PC-9 (cell line): Measurements from ENCODE around the gene BCAS3. TPM values are rescaled to one million over a fixed set of nuclear protein-coding genes. Genes with fewer than 3 reads are reported as not detected.

Source experiments
- BruUV-seq: library from RNA; stranded (reverse); fragments of 400-500 nt; replicated peaks from 2 replicates; lab custom pipeline; 2021; lab: Mats Ljungman, UMichigan
- CTCF ChIA-PET: fragments of 300-600 bp; sonication (Branson Sonifier 250); formaldehyde crosslinking; loops from one replicate; lab custom pipeline; 2022; ENCODE audit warnings: antibody characterized with exemption; lab: Charles Lee
- POLR2A ChIA-PET: fragments of 300-600 bp; sonication (Branson Sonifier 250); formaldehyde crosslinking; loops from one replicate; lab custom pipeline; 2022; ENCODE audit warnings: antibody characterized with exemption; ENCODE audit not compliant: unreplicated experiment; lab: Charles Lee
- DNase-seq, 2 experiments: peaks; one replicate each; pipeline versions ENCODE4 v3.0.0 to v3.0.0-alpha.2; 2015 to 2022; ENCODE audit warnings: mixed read lengths in 1 of 2
- H2AFZ ChIP-seq: fragments of 200-600 bp; sonication (generic); 2 replicates; pipeline ENCODE4 v1.8.1; 2017; ENCODE audit warnings: antibody characterized with exemption
- H3F3A ChIP-seq: fragments of 200-600 bp; sonication (generic); 2 replicates; pipeline ENCODE4 v1.8.1; 2017; ENCODE audit warnings: antibody characterized with exemption, mild to moderate bottlenecking, low read depth; ENCODE audit not compliant: insufficient read depth
- H3K27ac ChIP-seq: fragments of 200-600 bp; sonication (generic); 2 replicates; pipeline ENCODE4 v1.6.1; 2016; ENCODE audit warnings: mixed run types
- H3K27me3 ChIP-seq: fragments of 200-600 bp; sonication (generic); 2 replicates; pipeline ENCODE4 v1.6.1; 2016; ENCODE audit warnings: low read depth, mixed run types; ENCODE audit not compliant: insufficient read depth
- H3K36me3 ChIP-seq: fragments of 200-600 bp; sonication (generic); 2 replicates; pipeline ENCODE4 v1.6.1; 2016; ENCODE audit warnings: low read depth, mixed run types
- H3K4me1 ChIP-seq: fragments of 200-600 bp; sonication (generic); replicated peaks from 2 replicates; pipeline ENCODE4 v1.6.1; 2016; ENCODE audit warnings: mixed run types; ENCODE audit not compliant: insufficient read depth
- H3K4me2 ChIP-seq: fragments of 200-600 bp; sonication (generic); 2 replicates; pipeline ENCODE4 v1.6.1; 2017; ENCODE audit warnings: mixed run types
- H3K4me3 ChIP-seq: fragments of 200-600 bp; sonication (generic); 2 replicates; pipeline ENCODE4 v1.6.1; 2016; ENCODE audit warnings: mixed run types
- H3K79me2 ChIP-seq: fragments of 200-600 bp; sonication (generic); 2 replicates; pipeline ENCODE4 v1.6.1; 2017; ENCODE audit warnings: low read depth, mixed run types
- H3K9me2 ChIP-seq: fragments of 200-600 bp; sonication (generic); 2 replicates; pipeline ENCODE4 v1.8.1; 2017; ENCODE audit warnings: mild to moderate bottlenecking; ENCODE audit not compliant: insufficient read depth
- H3K9me3 ChIP-seq: fragments of 200-600 bp; sonication (generic); 2 replicates; pipeline ENCODE4 v1.8.1; 2016; ENCODE audit warnings: low read depth; ENCODE audit not compliant: insufficient read depth
- H4K20me1 ChIP-seq: fragments of 200-600 bp; sonication (generic); 2 replicates; pipeline ENCODE4 v1.8.1; 2017; ENCODE audit not compliant: insufficient read depth
- EZH2 ChIP-seq: fragments of 200-600 bp; sonication (generic); IDR thresholded peaks from 2 replicates; pipeline ENCODE4 v1.8.0; 2017; ENCODE audit warnings: antibody characterized with exemption, low read depth
- intact Hi-C: fragments of 100-400 bp; cut with micrococcal nuclease; formaldehyde crosslinking; loops from one replicate; pipeline ENCODE4 v1.10.0; 2022; ENCODE audit not compliant: unreplicated experiment
- total RNA-seq: library from RNA; stranded (reverse); gene quantifications from 2 replicates; pipeline ENCODE4 v1.2.3, GENCODE V29; 2021
- TF ChIP-seq, protein P1 (sequence below): fragments of 200-600 bp; sonication (generic); conservative IDR thresholded peaks from 2 replicates; pipeline ENCODE4 v1.6.1; 2017; ENCODE audit warnings: mixed run types, antibody characterized with exemption, mild to moderate bottlenecking, moderate library complexity

Gene BCAS3
- total RNA-seq, 1 experiment from 2014 or later: 26.0 TPM

DNA sequence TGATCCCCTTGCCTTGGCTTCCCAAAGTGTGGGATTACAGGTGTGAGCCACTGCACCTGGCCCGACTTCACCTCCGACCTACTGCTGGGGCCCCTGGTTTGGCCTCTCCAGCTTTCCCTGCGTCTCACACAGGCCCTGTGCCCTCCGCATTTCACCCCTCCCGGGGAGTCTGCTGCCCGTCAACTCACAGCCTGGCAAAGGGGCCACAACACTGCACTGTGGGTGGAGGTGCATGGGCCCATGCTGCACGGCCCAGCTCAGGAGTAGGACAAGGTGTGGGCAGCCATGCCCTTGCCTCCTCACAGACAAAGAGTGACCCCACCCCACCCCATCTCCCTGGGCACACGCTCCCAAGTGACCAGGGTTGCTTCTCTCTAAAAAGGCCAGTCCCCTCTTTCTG is 709.4 kb downstream of the BCAS3 start:
- DNase-seq: no peak
- Histone ChIP-seq H3K36me3 (no peaks in the 10 kb centered on the region), H3K4me3 (no peak overlapping the region), H3K4me2 (no peak overlapping the region), H3K4me1 (no peaks in the 10 kb centered on the region), H3K79me2 (no peaks in the 10 kb centered on the region), H3K9me3 (no peaks in the 10 kb centered on the region), H3F3A (no peaks in the 10 kb centered on the region), H4K20me1 (no peaks in the 10 kb centered on the region; the same call in 1 of the 2 replicates), H3K9me2 (no peaks in the 10 kb centered on the region), H3K27me3 (no peaks in the 10 kb centered on the region), H2AFZ (no peak overlapping the region), H3K27ac (no peak overlapping the region)
- no TSS peak for BruUV-seq
- TF ChIP-seq, protein P1, sequence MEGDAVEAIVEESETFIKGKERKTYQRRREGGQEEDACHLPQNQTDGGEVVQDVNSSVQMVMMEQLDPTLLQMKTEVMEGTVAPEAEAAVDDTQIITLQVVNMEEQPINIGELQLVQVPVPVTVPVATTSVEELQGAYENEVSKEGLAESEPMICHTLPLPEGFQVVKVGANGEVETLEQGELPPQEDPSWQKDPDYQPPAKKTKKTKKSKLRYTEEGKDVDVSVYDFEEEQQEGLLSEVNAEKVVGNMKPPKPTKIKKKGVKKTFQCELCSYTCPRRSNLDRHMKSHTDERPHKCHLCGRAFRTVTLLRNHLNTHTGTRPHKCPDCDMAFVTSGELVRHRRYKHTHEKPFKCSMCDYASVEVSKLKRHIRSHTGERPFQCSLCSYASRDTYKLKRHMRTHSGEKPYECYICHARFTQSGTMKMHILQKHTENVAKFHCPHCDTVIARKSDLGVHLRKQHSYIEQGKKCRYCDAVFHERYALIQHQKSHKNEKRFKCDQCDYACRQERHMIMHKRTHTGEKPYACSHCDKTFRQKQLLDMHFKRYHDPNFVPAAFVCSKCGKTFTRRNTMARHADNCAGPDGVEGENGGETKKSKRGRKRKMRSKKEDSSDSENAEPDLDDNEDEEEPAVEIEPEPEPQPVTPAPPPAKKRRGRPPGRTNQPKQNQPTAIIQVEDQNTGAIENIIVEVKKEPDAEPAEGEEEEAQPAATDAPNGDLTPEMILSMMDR: no peak
- TF ChIP-seq EZH2: no peak
- POLR2A ChIA-PET: no interaction called here
- intact Hi-C loops: loop anchor here (5.0 kb wide), 1 partner anchor 665 kb away; no protein-coding TSS in a partner anchor
- CTCF ChIA-PET: no interaction called here

GRCh38 chr17:61387511-61388305 is 710.1 kb downstream of the BCAS3 start:
- no peaks in the 10 kb centered on the region for H3K79me2 ChIP-seq
- H2AFZ ChIP-seq: no peak overlapping the region
- H3F3A ChIP-seq: no peaks in the 10 kb centered on the region
- CTCF ChIA-PET: interaction anchor here (0.5 kb wide), 1 partner anchor 723 kb away, joined by 3 read pairs; no protein-coding TSS in a partner anchor
- H3K27ac ChIP-seq: no peak overlapping the region
- H3K9me3 ChIP-seq: no peaks in the 10 kb centered on the region
- H3K27me3 ChIP-seq: no peaks in the 10 kb centered on the region
- H4K20me1 ChIP-seq: no peaks in the 10 kb centered on the region; the same call in 1 of the 2 replicates
- TF ChIP-seq EZH2: no peak
- TF ChIP-seq, protein P1: no peak
- POLR2A ChIA-PET: no interaction called here
- H3K4me3 ChIP-seq: no peak overlapping the region
- BruUV-seq: no TSS peak
- H3K36me3 ChIP-seq: no peaks in the 10 kb centered on the region
- no peaks in the 10 kb centered on the region for H3K4me1 ChIP-seq
- no peak overlapping the region for H3K4me2 ChIP-seq
- H3K9me2 ChIP-seq: no peaks in the 10 kb centered on the region
- no peak for DNase-seq
- intact Hi-C loops: loop anchor here (5.0 kb wide), 1 partner anchor 665 kb away; no protein-coding TSS in a partner anchor

DNA sequence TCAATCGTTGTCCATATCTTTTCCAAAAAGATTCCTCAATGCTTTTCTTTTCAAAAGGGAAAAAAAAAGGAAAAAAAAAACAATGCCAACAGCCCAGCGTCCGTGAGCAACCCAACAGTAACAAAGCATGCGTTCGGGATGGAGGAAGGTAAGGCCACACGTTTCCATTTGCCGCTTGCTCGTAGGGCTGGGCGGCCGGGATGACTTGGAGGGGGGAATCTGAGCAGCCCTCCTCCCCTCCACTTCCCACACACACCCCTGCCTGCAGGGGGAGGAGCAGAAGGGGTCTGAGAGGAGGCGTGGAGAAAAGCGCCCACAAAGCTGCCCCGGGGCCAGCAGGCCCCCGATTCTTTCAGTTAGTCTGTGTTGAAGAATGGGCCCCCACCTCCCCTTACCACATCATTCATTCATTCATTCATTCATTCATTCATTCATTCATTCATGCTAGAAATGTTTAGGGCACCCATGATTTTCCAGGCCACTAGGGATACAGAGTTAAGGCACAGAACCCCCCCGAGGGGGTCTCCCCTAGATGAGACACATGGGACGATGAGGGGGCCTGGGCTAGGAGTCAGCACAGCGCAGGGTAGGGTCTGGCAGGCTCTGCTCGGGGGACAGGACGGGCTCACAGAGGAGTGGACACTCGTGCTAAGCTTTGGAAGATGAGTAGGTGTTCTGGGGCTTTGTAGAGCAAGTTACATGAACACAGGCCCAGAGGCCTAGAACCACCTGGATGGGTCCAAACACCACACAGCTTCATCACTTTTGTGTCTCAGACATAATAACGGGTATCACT is 711.1 kb downstream of the BCAS3 start:
- H3K4me1 ChIP-seq: 0 out of 2 replicates have a peak, but pooled peaks cover 2% of the 10 kb centered on the region
- POLR2A ChIA-PET: no interaction called here
- BruUV-seq: no TSS peak
- no peak overlapping the region for H3K4me2 ChIP-seq
- CTCF ChIA-PET: no interaction called here
- H3K27ac ChIP-seq: no peak overlapping the region
- intact Hi-C loops: loop anchor here (5.0 kb wide), 1 partner anchor 666 kb away; no protein-coding TSS in a partner anchor
- no peak overlapping the region for H2AFZ ChIP-seq
- H3K36me3 ChIP-seq: no peaks in the 10 kb centered on the region
- no peaks in the 10 kb centered on the region for H3K9me3 ChIP-seq
- H3F3A ChIP-seq: no peaks in the 10 kb centered on the region
- DNase-seq: no peak
- H3K27me3 ChIP-seq: no peaks in the 10 kb centered on the region
- no peaks in the 10 kb centered on the region; the same call in 1 of the 2 replicates for H4K20me1 ChIP-seq
- H3K79me2 ChIP-seq: no peaks in the 10 kb centered on the region
- no peak overlapping the region for H3K4me3 ChIP-seq
- no peaks in the 10 kb centered on the region for H3K9me2 ChIP-seq
- no peak for TF ChIP-seq EZH2
- TF ChIP-seq, protein P1: no peak
